ENCODE results near the gene CLSTN2.

The CLSTN2 gene

DNA sequence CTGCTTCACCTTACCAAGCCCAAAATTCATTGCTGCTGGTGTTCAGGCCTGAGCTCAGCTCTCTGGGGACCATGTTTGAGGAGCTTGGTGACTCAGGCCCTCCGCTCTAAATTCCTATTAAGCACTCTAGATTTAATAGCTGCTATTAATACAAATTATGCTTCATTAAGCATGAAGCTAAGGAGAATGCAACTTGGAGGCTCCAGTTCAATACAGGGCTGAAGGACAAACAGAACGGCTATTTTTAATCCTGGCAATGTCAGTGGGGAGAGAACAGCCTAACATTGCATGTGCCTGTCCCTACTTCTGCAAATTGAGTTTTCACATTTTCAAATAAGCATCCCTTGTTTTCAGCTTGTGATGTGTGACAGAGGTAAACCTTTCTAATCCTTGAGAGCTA is 662.8 kb downstream of the CLSTN2 start:
- Mint-ChIP-seq H3K9me3 (no peaks in the 10 kb centered on the region), H3K4me1 (no peaks in the 10 kb centered on the region), H3K27me3 (peaks cover under 1% of the 10 kb centered on the region), H3K4me3 (no peak overlapping the region), H3K27ac (no peak overlapping the region)
- DNase-seq, result no peak
- no peak for ATAC-seq

DNA sequence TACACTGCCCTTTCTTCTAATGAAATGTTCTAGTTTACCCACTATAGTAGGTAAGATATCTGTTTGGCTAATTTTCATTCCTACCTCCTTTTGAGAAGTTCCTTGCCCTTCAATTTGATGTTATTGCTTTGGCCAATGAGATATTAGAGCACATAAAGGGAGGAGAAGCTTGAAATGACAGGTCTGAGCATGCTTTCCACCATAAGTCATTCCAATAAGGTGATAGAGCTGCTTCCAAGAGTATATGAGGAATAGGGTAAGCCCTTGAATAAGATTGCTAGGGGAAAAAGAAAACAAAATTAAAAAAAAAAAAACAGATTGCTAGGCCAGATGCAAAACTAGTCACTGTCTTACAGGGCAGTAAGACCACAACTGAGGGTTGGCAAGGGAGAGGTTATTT is 664.0 kb downstream of the CLSTN2 start:
- no peak for DNase-seq
- Mint-ChIP-seq H3K27me3 (no peaks in the 10 kb centered on the region), H3K4me1 (no peaks in the 10 kb centered on the region), H3K4me3 (no peak overlapping the region), H3K27ac (no peak overlapping the region), H3K9me3 (no peaks in the 10 kb centered on the region)
- no peak for ATAC-seq

- Mint-ChIP-seq H3K9me3 (no peaks in the 10 kb centered on the region), H3K27ac (no peak overlapping the region), H3K4me3 (no peak overlapping the region), H3K27me3 (no peaks in the 10 kb centered on the region), H3K4me1 (no peaks in the 10 kb centered on the region)
- DNase-seq (no peak), ATAC-seq (no peak)
Observed at GRCh38 chr3:140599496-140599895, 664.5 kb downstream of the CLSTN2 start.

- Mint-ChIP-seq H3K4me3 (no peak overlapping the region), H3K4me1 (no peaks in the 10 kb centered on the region), H3K27me3 (peaks cover 8% of the 10 kb centered on the region), H3K27ac (no peak overlapping the region), H3K9me3 (peaks cover 0 to 7% of the 10 kb centered on the region in 2 donors)
- DNase-seq, result no peak
- ATAC-seq, result no peak
Observed at GRCh38 chr3:140601881-140602280, 666.9 kb downstream of the CLSTN2 start.

GRCh38 chr3:140602781-140603180 is 667.8 kb downstream of the CLSTN2 start:
- no peak overlapping the region for H3K27ac Mint-ChIP-seq
- H3K4me1 Mint-ChIP-seq, result no peaks in the 10 kb centered on the region
- peaks cover 2 to 7% of the 10 kb centered on the region in 2 donors for H3K9me3 Mint-ChIP-seq
- no peak for ATAC-seq
- H3K4me3 Mint-ChIP-seq, result no peak overlapping the region
- H3K27me3 Mint-ChIP-seq, result peaks cover 11% of the 10 kb centered on the region
- no peak for DNase-seq

DNA sequence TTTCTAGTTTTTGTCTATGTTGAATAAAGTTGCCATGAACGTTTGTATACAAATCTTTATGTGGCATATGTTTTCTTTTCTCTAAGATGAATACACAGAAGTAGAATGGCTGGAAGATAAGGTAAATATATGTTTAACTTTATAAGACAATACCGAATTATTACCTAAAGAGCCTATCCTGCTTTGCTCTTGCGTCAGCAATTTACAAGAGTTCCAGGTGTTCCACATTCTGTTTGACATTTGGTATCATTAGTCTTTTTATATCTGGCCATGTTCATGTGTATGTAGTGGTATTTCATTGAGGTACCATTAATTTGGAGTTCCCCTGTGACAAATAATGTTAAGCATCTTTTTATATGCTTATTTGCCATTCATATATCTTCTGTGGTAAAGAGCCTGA is 668.8 kb downstream of the CLSTN2 start:
- DNase-seq, result no peak
- no peak for ATAC-seq
- Mint-ChIP-seq H3K4me1 (no peaks in the 10 kb centered on the region), H3K27me3 (peaks cover 16% of the 10 kb centered on the region), H3K4me3 (no peak overlapping the region), H3K27ac (no peak overlapping the region), H3K9me3 (peaks cover 7 to 8% of the 10 kb centered on the region in 2 donors)

DNA sequence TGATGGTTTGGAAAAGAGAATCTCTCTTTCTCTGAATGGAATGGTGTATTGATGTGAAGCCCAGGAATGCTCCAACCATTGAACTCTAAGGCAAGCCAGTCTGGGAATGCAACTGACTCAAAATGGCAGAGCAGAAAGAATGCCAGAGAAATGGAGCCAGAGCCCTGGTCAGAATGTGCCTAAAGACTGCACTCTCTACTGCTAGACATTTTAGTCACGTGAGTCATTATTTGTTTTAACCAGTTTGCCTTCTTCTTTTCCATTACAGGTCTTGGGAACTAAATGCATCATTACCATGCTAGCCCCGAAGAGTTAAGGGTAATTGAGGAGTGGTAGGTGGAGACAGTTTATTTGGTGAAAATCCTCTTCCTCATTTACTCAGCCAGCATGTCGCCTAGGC is 675.6 kb downstream of the CLSTN2 start:
- Mint-ChIP-seq H3K9me3 (peaks cover 8 to 14% of the 10 kb centered on the region in 2 donors), H3K4me1 (no peaks in the 10 kb centered on the region), H3K27me3 (peaks cover 12% of the 10 kb centered on the region), H3K27ac (no peak overlapping the region), H3K4me3 (no peak overlapping the region)
- ATAC-seq (no peak), DNase-seq (no peak)

DNA sequence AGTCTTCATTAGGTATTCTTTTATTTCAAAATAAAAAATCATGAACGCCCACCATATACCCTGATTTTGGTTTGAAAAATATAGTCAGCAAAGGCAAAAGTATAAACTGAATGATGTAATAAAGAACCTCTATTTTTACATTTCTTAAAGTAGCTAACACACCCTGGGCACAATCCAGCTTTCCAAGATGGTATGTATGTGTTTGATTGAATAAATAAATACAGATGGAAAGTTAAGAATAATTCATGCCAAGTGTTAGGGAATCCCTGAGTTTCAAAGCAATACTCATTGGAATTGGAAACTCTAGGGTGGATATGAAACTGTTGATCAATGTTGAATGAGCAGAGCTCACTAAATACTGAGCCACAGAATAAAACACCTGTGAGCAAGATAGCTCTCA is 679.0 kb downstream of the CLSTN2 start:
- Mint-ChIP-seq H3K27ac (no peak overlapping the region), H3K9me3 (peaks cover 0 to 15% of the 10 kb centered on the region in 2 donors), H3K4me1 (no peaks in the 10 kb centered on the region), H3K27me3 (no peaks in the 10 kb centered on the region), H3K4me3 (no peak overlapping the region)
- ATAC-seq (no peak), DNase-seq (no peak)

- Mint-ChIP-seq H3K4me3 (no peak overlapping the region), H3K27ac (no peak overlapping the region), H3K9me3 (peaks cover 0 to 7% of the 10 kb centered on the region in 2 donors), H3K4me1 (no peaks in the 10 kb centered on the region), H3K27me3 (no peaks in the 10 kb centered on the region)
- DNase-seq (no peak), ATAC-seq (no peak)
Observed at GRCh38 chr3:140617135-140617534, 682.1 kb downstream of the CLSTN2 start.

GRCh38 chr3:140626856-140627255 is 691.9 kb downstream of the CLSTN2 start:
- Mint-ChIP-seq H3K4me1 (no peaks in the 10 kb centered on the region), H3K4me3 (no peak overlapping the region), H3K27ac (no peak overlapping the region), H3K9me3 (no peaks in the 10 kb centered on the region), H3K27me3 (no peaks in the 10 kb centered on the region)
- no peak for ATAC-seq
- DNase-seq, result no peak

Measured in stimulated activated naive CD8-positive, alpha-beta T cell treated with anti-CD3 and anti-CD28 coated beads, Interleukin-15, amount 100 ng/mL, for 72 hours (primary cell).